ENCODE results near the gene VEGFB. TPM values are rescaled to one million over a fixed set of nuclear protein-coding genes. Genes with fewer than 3 reads are reported as not detected.
A peak's percentile ranks its signal among the peaks of the same experiment; 100 is the strongest.

VEGFB gene
- total and polyA plus RNA-seq, 2 of the 4 experiments (the other 2 are of a cell fraction) = 3.0 to 25.1 TPM

GRCh38 chr11:64267207-64267945 lies 33.0 kb downstream of the VEGFB start:
- Histone ChIP-seq H2AFZ (replicated peaks; ENCODE audit: low read length, poor library complexity) (no peak overlapping the region), H3K23ac (ENCODE audit: low read depth, low read length) (no peak overlapping the region), H2BK20ac (ENCODE audit: low read depth, low read length) (no peak overlapping the region), H3K4me2 (ENCODE audit: low read depth, low read length) (no peak overlapping the region), H3K4me3 (ENCODE audit: insufficient read depth, low read depth, low read length) (no peak overlapping the region), H3K79me1 (ENCODE audit: low read depth in 1 of 2, low read length in 2 of 2) (peaks cover 5 to 34% of the 10 kb centered on the region in 2 experiments), H3K9me1 (ENCODE audit: insufficient read depth, low read length) (0 out of 2 replicates have a peak, but pooled peaks cover 6% of the 10 kb centered on the region), H3K14ac (replicated peaks; ENCODE audit: low read depth, low read length) (no peak overlapping the region), H2BK120ac (ENCODE audit: low read depth, low read length) (no peak overlapping the region), H3K27ac (ENCODE audit: insufficient read depth, low read length) (no peak overlapping the region), H3K9ac (ENCODE audit: low read depth, low read length) (no peak overlapping the region), H3K36me3 (ENCODE audit: control insufficient read depth, insufficient read depth, low read length) (peaks cover 21% of the 10 kb centered on the region), H2BK5ac (ENCODE audit: low read depth, low read length, poor library complexity, severe bottlenecking) (no peak overlapping the region), H2BK15ac (ENCODE audit: low read depth, low read length) (no peak overlapping the region), H2AK9ac (replicated peaks; ENCODE audit: low read depth, low read length, poor library complexity) (peak overlapping the region; percentile 90), H3K27me3 (ENCODE audit: control insufficient read depth, insufficient read depth, low read length) (no peaks in the 10 kb centered on the region), H4K8ac (ENCODE audit: low read depth in 2 of 2, low read length in 2 of 2) (no peak overlapping the region), H3K9me3 (ENCODE audit: control insufficient read depth, insufficient read depth, low read length) (no peaks in the 10 kb centered on the region), H2AK5ac (ENCODE audit: low read depth, low read length) (peak overlapping the region; percentile 13; the same call in 1 of the 2 replicates), H4K91ac (ENCODE audit: insufficient read depth, low read depth, low read length) (no peak overlapping the region), H4K20me1 (ENCODE audit: insufficient read depth, low read length) (no peaks in the 10 kb centered on the region; the same call in 1 of the 2 replicates), H4K5ac (ENCODE audit: low read depth, low read length) (no peak overlapping the region), H3K56ac (ENCODE audit: extremely low read depth, insufficient read depth, low read length) (no peak overlapping the region), H3K4me1 (ENCODE audit: control insufficient read depth, insufficient read depth, low read length) (peaks cover 20% of the 10 kb centered on the region), H3K4ac (ENCODE audit: low read depth, low read length) (no peak overlapping the region), H3K18ac (ENCODE audit: low read depth, low read length) (no peak overlapping the region)
- WGBS, 2 experiments (ENCODE audit: extremely low coverage in 2 of 2, insufficient read length in 1 of 2) = 94% methylated on average over 11 of the region's 27 CpGs; no CpG with 5 or more reads in 1 of the 2 experiments
- dilution Hi-C loops (cut with HindIII; ENCODE audit: low sequenced_read_pairs, unreplicated experiment) = no loop called here
- POLR2A ChIA-PET (ENCODE audit: unreplicated experiment) = interaction anchor here (1.2 kb wide), 1 partner anchor 18 kb away, joined by 3 read pairs; no protein-coding TSS in a partner anchor
- ATAC-seq (ENCODE audit: low read depth) (no peak), DNase-seq (no peak)
- intact Hi-C loops (cut with micrococcal nuclease) = no loop called here
- TF ChIP-seq MXI1 (IDR thresholded peaks at IDR 0.05; ENCODE audit: borderline replicate concordance, low read depth, low read length) (no peak), USF2 (IDR thresholded peaks at IDR 0.05; ENCODE audit: low read depth, low read length) (no peak), ELK1 (IDR thresholded peaks at IDR 0.05; ENCODE audit: borderline replicate concordance, low read depth, low read length) (no peak), CHD1 (IDR thresholded peaks at IDR 0.05; ENCODE audit: low read depth, low read length) (no peak), RFX5 (IDR thresholded peaks at IDR 0.05; ENCODE audit: low read depth, low read length) (no peak), POLR2A (IDR thresholded peaks at IDR 0.05; ENCODE audit: low read depth, low read length) (no peak), NFE2L2 (IDR thresholded peaks at IDR 0.05; ENCODE audit: low read depth, low read length) (no peak), BHLHE40 (IDR thresholded peaks at IDR 0.05; ENCODE audit: low read depth, low read length) (no peak)
- in situ Hi-C loops (cut with MboI; ENCODE audit: low sequenced_read_pairs) = no loop called here
- BruUV-seq (replicated peaks) = no TSS peak
- CTCF ChIA-PET = no interaction called here
